ENCODE data around the gene GNG7. TPM values are rescaled to one million over a fixed set of nuclear protein-coding genes. Genes with fewer than 3 reads are reported as not detected.

GNG7 gene
- total and polyA plus RNA-seq, 12 donors = 0.83 to 16.5 (median 7.8) TPM

- Histone ChIP-seq H3K36me3 (replicated peaks in 1 of 2) (no peaks in the 10 kb centered on the region), H3K4me1 (replicated peaks in 1 of 2) (no peaks in the 10 kb centered on the region), H3K4me3 (no peak overlapping the region), H3K9me3 (replicated peaks in 1 of 3) (no peaks in the 10 kb centered on the region), H3K27ac (no peak overlapping the region), H3K27me3 (no peaks in the 10 kb centered on the region)
- intact Hi-C loops (cut with DNase I) = no loop called here
- DNase-seq = no peak
- WGBS, 4 donors = 77 to 91% (median 89%) methylated on average over 9 to 18 of the region's 18 CpGs
- TF ChIP-seq CTCF (IDR thresholded peaks at IDR 0.05) (no peak), POLR2A (IDR thresholded peaks at IDR 0.05) (no peak)
Measured at GRCh38 chr19:2516727-2517126, 185.8 kb downstream of the GNG7 start.

- no peaks in the 10 kb centered on the region for H3K27me3 ChIP-seq
- no peaks in the 10 kb centered on the region for H3K4me1 ChIP-seq (replicated peaks in 1 of 2)
- no peaks in the 10 kb centered on the region for H3K9me3 ChIP-seq (replicated peaks in 1 of 3)
- no peaks in the 10 kb centered on the region for H3K36me3 ChIP-seq (replicated peaks in 1 of 2)
- H3K4me3 ChIP-seq = no peak overlapping the region
- WGBS, 4 donors = 88 to 96% (median 93%) methylated on average over 14 to 16 of the region's 16 CpGs
- TF ChIP-seq POLR2A (IDR thresholded peaks at IDR 0.05) (no peak), CTCF (IDR thresholded peaks at IDR 0.05) (no peak)
- intact Hi-C loops (cut with DNase I) = no loop called here
- H3K27ac ChIP-seq = no peak overlapping the region
- no peak for DNase-seq
Measured at GRCh38 chr19:2514981-2515518, 187.4 kb downstream of the GNG7 start.

GRCh38 chr19:2512523-2513431 lies 189.7 kb downstream of the GNG7 start:
- no peaks in the 10 kb centered on the region for H3K27me3 ChIP-seq
- TF ChIP-seq CTCF (IDR thresholded peaks at IDR 0.05) (no peak), POLR2A (IDR thresholded peaks at IDR 0.05) (no peak)
- no peaks in the 10 kb centered on the region for H3K36me3 ChIP-seq (replicated peaks in 1 of 2)
- intact Hi-C loops (cut with DNase I) = no loop called here
- 82 to 95% (median 88%) methylated on average over 14 to 41 of the region's 41 CpGs for WGBS, 4 donors
- no peak overlapping the region for H3K27ac ChIP-seq
- DNase-seq = no peak
- H3K9me3 ChIP-seq (replicated peaks in 1 of 3) = no peaks in the 10 kb centered on the region
- H3K4me1 ChIP-seq (replicated peaks in 1 of 2) = no peaks in the 10 kb centered on the region
- no peak overlapping the region for H3K4me3 ChIP-seq

GRCh38 chr19:2511991-2512390 lies 190.5 kb downstream of the GNG7 start:
- intact Hi-C loops (cut with DNase I) = no loop called here
- TF ChIP-seq CTCF (IDR thresholded peaks at IDR 0.05) = no peak
- TF ChIP-seq POLR2A (IDR thresholded peaks at IDR 0.05) = no peak

More at GRCh38 chr19:2511991-2512390, 190.5 kb downstream of the GNG7 start:
- Histone ChIP-seq H3K9me3 (replicated peaks in 1 of 3) (no peaks in the 10 kb centered on the region), H3K27ac (no peak overlapping the region), H3K27me3 (no peaks in the 10 kb centered on the region), H3K36me3 (replicated peaks in 1 of 2) (no peaks in the 10 kb centered on the region), H3K4me1 (replicated peaks in 1 of 2) (no peaks in the 10 kb centered on the region), H3K4me3 (no peak overlapping the region)
- 89 to 92% (median 91%) methylated on average over 14 to 21 of the region's 21 CpGs for WGBS, 4 donors
- DNase-seq = no peak

Measured in adrenal gland (tissue), 12 donors.